IPS-11a (cell line): ENCODE results near the gene MAP7D3.

ENCODE experiments used
- H3K4me3 ChIP-seq: one replicate; pipeline ENCODE4 v1.5.1; 2013; ENCODE audit warnings: low read depth, low read length, control low read depth

MAP7D3 gene

GRCh38 chrX:136206916-136207315, 44.3 kb downstream of the MAP7D3 start:
- no peak overlapping the region for H3K4me3 ChIP-seq

- no peak overlapping the region for H3K4me3 ChIP-seq
Measured at GRCh38 chrX:136205882-136206380, 45.3 kb downstream of the MAP7D3 start.

GRCh38 chrX:136204571-136204970, 46.6 kb downstream of the MAP7D3 start:
- H3K4me3 ChIP-seq: no peak overlapping the region

GRCh38 chrX:136203951-136204350, 47.2 kb downstream of the MAP7D3 start:
- no peak overlapping the region for H3K4me3 ChIP-seq

GRCh38 chrX:136203438-136203837, 47.8 kb downstream of the MAP7D3 start:
- no peak overlapping the region for H3K4me3 ChIP-seq

- H3K4me3 ChIP-seq: no peak overlapping the region
Measured at GRCh38 chrX:136202889-136203288, 48.3 kb downstream of the MAP7D3 start.

- no peak overlapping the region for H3K4me3 ChIP-seq
Measured at GRCh38 chrX:136201601-136202000, 49.6 kb downstream of the MAP7D3 start.

GRCh38 chrX:136200466-136200865, 50.7 kb downstream of the MAP7D3 start:
- no peak overlapping the region for H3K4me3 ChIP-seq

- no peak overlapping the region for H3K4me3 ChIP-seq
Measured at GRCh38 chrX:136199365-136199764, 51.8 kb downstream of the MAP7D3 start.

- H3K4me3 ChIP-seq: no peak overlapping the region
Measured at GRCh38 chrX:136198678-136199243, 52.4 kb downstream of the MAP7D3 start.

GRCh38 chrX:136198010-136198409, 53.2 kb downstream of the MAP7D3 start:
- H3K4me3 ChIP-seq: no peak overlapping the region

GRCh38 chrX:136196691-136197155, 54.5 kb downstream of the MAP7D3 start:
- H3K4me3 ChIP-seq: no peak overlapping the region

- no peak overlapping the region for H3K4me3 ChIP-seq
Measured at GRCh38 chrX:136195247-136195646, 56.0 kb downstream of the MAP7D3 start.

GRCh38 chrX:136194536-136194935, 56.7 kb downstream of the MAP7D3 start:
- no peak overlapping the region for H3K4me3 ChIP-seq

- no peak overlapping the region for H3K4me3 ChIP-seq
Measured at GRCh38 chrX:136193771-136194170, 57.4 kb downstream of the MAP7D3 start.

GRCh38 chrX:136192839-136193414, 58.3 kb downstream of the MAP7D3 start:
- H3K4me3 ChIP-seq: no peak overlapping the region

- no peak overlapping the region for H3K4me3 ChIP-seq
Measured at GRCh38 chrX:136192135-136192534, 59.1 kb downstream of the MAP7D3 start.

GRCh38 chrX:136191171-136191570, 60.0 kb downstream of the MAP7D3 start:
- no peak overlapping the region for H3K4me3 ChIP-seq

- H3K4me3 ChIP-seq: no peak overlapping the region
Measured at GRCh38 chrX:136190038-136190713, 61.0 kb downstream of the MAP7D3 start.

GRCh38 chrX:136189222-136189621, 62.0 kb downstream of the MAP7D3 start:
- H3K4me3 ChIP-seq: no peak overlapping the region

GRCh38 chrX:136186023-136186413, 65.2 kb downstream of the MAP7D3 start:
- no peak overlapping the region for H3K4me3 ChIP-seq

- H3K4me3 ChIP-seq: no peak overlapping the region
Measured at GRCh38 chrX:136185401-136186022, 65.7 kb downstream of the MAP7D3 start.
